RWPE2 (cell line): ENCODE data around the gene MN1.

Experiments
- ATAC-seq: fragments of 200-7000 bp; cut with Tn5 transposase; 3 replicates; pipeline ENCODE4 v1.9.1; 2021; ENCODE audit warnings: low read depth
- DNase-seq: peaks from one replicate; pipeline ENCODE4 v3.0.0-alpha.2; 2020; ENCODE audit warnings: low spot score
- H3K27ac ChIP-seq: fragments of 450-650 bp; 2 replicates; pipeline ENCODE4 v1.5.1; 2017; ENCODE audit warnings: mild to moderate bottlenecking; ENCODE audit not compliant: poor library complexity, severe bottlenecking
- H3K27me3 ChIP-seq: fragments of 250-450 bp; sonication (Bioruptor Pico); 2 replicates; pipeline ENCODE4 v1.5.1; 2021; ENCODE audit warnings: mild to moderate bottlenecking, moderate library complexity; ENCODE audit not compliant: insufficient read depth, poor library complexity, severe bottlenecking
- H3K36me3 ChIP-seq: fragments of 250-450 bp; sonication (Bioruptor Pico); 2 replicates; pipeline ENCODE4 v1.5.1; 2020; ENCODE audit warnings: low read depth, mild to moderate bottlenecking, moderate library complexity
- H3K4me1 ChIP-seq: fragments of 250-450 bp; sonication (Bioruptor Pico); 2 replicates; pipeline ENCODE4 v1.5.1; 2021; ENCODE audit warnings: mild to moderate bottlenecking, moderate library complexity; ENCODE audit not compliant: insufficient read depth, poor library complexity, severe bottlenecking
- H3K4me3 ChIP-seq: fragments of 250-450 bp; sonication (Bioruptor Pico); 2 replicates; pipeline ENCODE4 v1.5.1; 2021; ENCODE audit warnings: mild to moderate bottlenecking, moderate library complexity; ENCODE audit not compliant: severe bottlenecking
- H3K9me3 ChIP-seq: fragments of 250-450 bp; sonication (Bioruptor Pico); 2 replicates; pipeline ENCODE4 v1.5.1; 2021; ENCODE audit warnings: mild to moderate bottlenecking, moderate library complexity; ENCODE audit not compliant: severe bottlenecking
- TF ChIP-seq, protein P1 (sequence below): fragments of 450-650 bp; IDR thresholded peaks from one replicate; pipeline ENCODE4 v1.5.1; 2017; ENCODE audit warnings: mild to moderate bottlenecking, moderate library complexity; ENCODE audit not compliant: poor library complexity, severe bottlenecking

The MN1 gene

GRCh38 chr22:27766679-27767078, 34.9 kb downstream of the MN1 start:
- H3K27ac ChIP-seq, result no peak overlapping the region
- no peaks in the 10 kb centered on the region for H3K36me3 ChIP-seq
- TF ChIP-seq, protein P1, sequence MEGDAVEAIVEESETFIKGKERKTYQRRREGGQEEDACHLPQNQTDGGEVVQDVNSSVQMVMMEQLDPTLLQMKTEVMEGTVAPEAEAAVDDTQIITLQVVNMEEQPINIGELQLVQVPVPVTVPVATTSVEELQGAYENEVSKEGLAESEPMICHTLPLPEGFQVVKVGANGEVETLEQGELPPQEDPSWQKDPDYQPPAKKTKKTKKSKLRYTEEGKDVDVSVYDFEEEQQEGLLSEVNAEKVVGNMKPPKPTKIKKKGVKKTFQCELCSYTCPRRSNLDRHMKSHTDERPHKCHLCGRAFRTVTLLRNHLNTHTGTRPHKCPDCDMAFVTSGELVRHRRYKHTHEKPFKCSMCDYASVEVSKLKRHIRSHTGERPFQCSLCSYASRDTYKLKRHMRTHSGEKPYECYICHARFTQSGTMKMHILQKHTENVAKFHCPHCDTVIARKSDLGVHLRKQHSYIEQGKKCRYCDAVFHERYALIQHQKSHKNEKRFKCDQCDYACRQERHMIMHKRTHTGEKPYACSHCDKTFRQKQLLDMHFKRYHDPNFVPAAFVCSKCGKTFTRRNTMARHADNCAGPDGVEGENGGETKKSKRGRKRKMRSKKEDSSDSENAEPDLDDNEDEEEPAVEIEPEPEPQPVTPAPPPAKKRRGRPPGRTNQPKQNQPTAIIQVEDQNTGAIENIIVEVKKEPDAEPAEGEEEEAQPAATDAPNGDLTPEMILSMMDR, result no peak
- no peak for ATAC-seq
- H3K27me3 ChIP-seq, result no peaks in the 10 kb centered on the region
- H3K4me1 ChIP-seq, result no peaks in the 10 kb centered on the region
- no peak overlapping the region for H3K4me3 ChIP-seq
- no peaks in the 10 kb centered on the region for H3K9me3 ChIP-seq
- no peak for DNase-seq

- no peaks in the 10 kb centered on the region for H3K36me3 ChIP-seq
- no peak for ATAC-seq
- H3K27me3 ChIP-seq, result no peaks in the 10 kb centered on the region
- TF ChIP-seq, protein P1, result no peak
- H3K9me3 ChIP-seq, result no peaks in the 10 kb centered on the region
- no peaks in the 10 kb centered on the region for H3K4me1 ChIP-seq
- H3K4me3 ChIP-seq, result no peak overlapping the region
- DNase-seq, result no peak
- H3K27ac ChIP-seq, result no peak overlapping the region
These were observed 35.8 kb downstream of the MN1 start for GRCh38 chr22:27765706-27766291.

- Histone ChIP-seq H3K4me3 (no peak overlapping the region), H3K27ac (no peak overlapping the region), H3K4me1 (no peaks in the 10 kb centered on the region), H3K36me3 (no peaks in the 10 kb centered on the region), H3K9me3 (no peaks in the 10 kb centered on the region), H3K27me3 (no peaks in the 10 kb centered on the region)
- DNase-seq, result no peak
- TF ChIP-seq, protein P1, result no peak
- no peak for ATAC-seq
These were observed 36.8 kb downstream of the MN1 start for GRCh38 chr22:27764722-27765236.

- DNase-seq, result no peak
- H3K27me3 ChIP-seq, result no peaks in the 10 kb centered on the region
- ATAC-seq, result no peak
- TF ChIP-seq, protein P1, result no peak
- no peak overlapping the region for H3K4me3 ChIP-seq
- no peaks in the 10 kb centered on the region for H3K9me3 ChIP-seq
- H3K4me1 ChIP-seq, result no peaks in the 10 kb centered on the region
- no peak overlapping the region for H3K27ac ChIP-seq
- H3K36me3 ChIP-seq, result no peaks in the 10 kb centered on the region
These were observed 39.9 kb downstream of the MN1 start for GRCh38 chr22:27761665-27762064.

DNA sequence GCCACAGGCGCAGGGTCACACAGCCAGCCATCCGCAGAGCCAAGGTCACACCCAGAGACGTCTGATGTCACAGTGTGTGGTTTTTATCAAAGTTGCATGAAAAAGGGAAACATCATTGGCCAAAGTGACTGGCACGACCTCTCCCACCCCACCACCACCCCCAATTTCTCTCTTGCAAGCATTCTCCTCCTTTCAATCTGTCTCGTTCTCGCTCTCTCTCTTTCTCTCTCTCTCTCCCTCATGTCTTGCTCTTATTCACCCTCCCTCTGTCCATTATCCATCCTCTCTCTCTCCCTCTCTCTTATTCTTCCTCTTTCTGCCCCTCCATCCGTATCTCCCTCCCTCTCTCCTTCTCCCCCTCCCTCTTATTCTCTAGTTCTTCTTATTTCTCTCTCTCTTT, 40.6 kb downstream of the MN1 start:
- Histone ChIP-seq H3K27ac (no peak overlapping the region), H3K9me3 (no peaks in the 10 kb centered on the region), H3K4me1 (no peaks in the 10 kb centered on the region), H3K36me3 (no peaks in the 10 kb centered on the region), H3K27me3 (no peaks in the 10 kb centered on the region), H3K4me3 (no peak overlapping the region)
- TF ChIP-seq, protein P1, result no peak
- ATAC-seq (no peak), DNase-seq (no peak)
